OCI-M1 (cell line): Measurements from ENCODE around the gene NPHP3.

Experiments
- DNase-seq: peaks from one replicate; lab custom pipeline; 2025; lab: John Stamatoyannopoulos, UW

Gene NPHP3

DNA sequence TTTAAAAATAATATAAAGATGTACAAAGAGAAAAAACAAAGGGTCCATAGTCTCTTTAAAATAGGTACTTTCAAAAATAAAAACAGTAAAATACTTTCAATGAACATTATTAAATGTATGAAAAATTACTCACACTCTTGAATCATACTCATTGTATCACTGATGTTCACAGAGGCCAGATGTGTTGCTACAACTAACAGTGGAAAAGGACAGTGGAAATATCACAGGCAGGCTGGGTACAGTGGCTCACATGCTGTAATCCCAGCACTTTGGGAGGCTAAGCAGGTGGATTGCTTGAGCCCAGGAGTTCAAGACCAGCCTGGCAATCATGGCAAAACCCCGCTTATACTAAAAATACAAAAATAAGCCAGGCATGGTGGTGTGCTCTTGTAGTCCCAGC is 26.8 kb downstream of the NPHP3 start:
- DNase-seq, result no peak

DNA sequence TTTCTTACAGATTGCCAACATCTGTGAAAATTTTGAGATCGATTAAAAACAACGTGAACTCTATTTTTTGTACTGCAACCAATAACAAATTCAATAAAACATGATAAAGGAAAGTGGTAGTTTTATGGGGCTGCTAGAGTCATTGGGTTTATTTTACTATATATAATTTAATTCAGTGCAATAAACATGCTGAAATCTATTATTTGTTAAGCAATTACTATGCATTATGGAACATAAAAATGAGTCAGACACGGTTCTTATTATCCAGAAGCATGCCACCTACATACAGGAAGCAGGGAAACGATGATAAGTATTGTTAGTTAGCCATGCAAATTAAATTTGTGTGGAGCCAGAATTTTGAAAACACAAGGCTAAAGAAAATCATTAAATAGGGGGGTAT is 27.2 kb downstream of the NPHP3 start:
- no peak for DNase-seq

DNA sequence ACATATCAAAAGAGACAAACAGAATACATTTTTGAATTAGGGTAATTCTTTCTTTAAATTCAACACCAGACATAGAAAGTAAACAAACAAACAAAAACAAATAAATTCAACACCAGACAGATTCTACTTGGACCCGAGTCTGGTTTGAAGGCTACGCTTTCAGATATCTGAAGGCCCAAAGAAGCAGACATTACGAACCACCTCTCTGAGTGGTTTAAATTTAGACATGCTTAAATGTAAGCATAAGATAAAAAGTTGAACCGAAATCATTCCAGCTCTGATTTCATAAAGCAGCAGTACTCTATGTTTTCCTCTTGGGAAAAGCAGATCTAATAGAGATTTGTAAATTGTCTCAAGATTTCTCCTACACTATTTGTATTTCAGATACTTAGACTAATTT is 32.2 kb downstream of the NPHP3 start:
- DNase-seq, result no peak

DNA sequence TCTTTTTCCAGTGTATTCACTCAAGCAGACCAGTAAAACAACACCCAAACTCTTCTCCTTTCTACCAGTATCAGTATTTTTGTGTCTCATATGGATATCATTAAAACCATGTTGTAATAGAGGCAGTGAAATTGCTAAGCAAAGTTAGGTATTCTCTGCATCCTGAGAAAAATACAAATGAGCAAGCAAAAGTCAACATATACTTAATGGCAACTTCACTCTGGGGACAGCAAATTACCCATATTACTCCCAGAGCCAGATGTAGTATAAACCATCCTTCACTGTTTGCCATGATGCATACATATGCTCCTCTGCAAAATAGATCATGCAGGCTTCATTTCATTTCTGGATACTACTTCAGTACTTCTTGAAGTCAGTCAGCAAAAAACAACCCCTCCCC is 40.0 kb downstream of the NPHP3 start:
- DNase-seq, result no peak

DNA sequence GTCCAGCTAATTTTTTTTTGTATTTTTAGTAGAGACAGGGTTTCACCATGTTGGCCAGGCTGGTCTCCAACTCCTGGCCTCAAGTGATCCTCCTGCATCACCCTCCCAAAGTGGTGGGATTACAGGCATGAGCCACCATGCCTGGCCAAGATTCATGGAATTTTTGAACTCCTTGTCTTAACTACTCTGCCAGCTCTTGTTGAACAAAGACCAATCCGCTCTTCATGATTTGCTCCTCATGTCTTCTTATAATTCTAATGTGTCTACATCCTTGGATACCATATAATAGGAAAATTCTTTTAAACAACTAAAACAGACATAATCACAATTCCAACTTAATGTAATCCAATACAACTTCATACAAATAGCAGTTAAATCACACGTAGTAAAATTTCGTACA is 40.8 kb downstream of the NPHP3 start:
- no peak for DNase-seq

DNA sequence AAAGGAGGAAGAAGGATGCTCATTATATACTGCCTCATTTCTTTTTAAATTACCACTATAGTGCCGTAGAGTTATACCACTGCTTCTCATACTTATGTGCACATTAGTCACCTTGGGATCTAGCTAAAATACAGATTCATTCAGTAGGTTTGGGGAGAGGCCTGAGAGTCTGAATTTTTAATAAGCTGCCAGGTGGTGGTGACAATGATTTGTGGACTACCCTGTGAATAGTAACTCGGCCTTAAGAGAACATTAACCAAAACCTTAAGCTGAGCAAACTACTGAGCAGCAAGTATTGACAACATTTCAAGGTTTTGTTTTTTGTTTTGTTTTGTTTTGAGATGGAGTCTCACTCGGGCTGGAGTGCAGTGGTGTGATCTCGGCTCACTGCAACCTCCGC is 42.3 kb downstream of the NPHP3 start:
- no peak for DNase-seq

DNA sequence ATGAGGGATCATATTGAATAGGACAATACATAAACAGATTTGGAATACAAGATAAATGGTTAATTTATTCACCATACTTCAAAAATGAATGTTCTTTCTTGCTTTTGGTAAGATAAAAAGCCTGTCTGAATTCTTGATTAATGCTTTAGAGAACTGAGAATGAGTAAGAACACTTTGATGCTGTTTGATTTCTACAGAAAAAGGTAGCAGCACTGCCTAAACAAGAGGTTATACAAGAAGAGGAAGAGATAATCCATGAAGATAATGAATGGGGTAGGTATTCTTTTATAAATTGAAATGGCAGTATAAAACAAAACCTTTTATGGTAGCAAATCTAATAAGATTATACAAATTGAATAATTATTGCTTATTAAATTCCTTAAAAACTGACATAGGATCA is 46.8 kb downstream of the NPHP3 start:
- no peak for DNase-seq

DNA sequence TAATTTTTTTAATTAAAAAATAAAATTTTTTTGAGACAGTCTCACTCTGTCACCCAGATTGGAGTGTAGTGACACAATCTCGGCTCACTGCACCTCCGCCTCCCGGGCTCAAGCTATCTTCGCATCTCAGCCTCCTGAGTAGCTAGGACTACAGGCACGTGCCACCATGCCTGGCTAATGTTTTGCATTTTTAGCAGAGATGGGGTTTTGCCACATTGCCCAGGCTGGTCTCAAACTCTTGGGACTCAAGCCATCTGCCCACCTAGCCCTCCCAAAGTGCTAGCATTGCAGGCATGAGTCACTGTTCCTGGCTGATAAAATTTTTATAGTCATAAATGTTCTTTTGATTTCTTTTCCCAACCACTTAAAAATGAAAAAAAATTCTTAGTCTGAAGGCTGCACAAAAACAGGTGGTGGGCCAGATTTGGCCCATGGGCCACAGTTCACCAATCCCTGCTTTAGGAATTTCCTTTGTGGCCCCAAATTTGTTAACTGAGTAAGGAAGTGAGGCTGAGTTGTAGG is 52.9 kb downstream of the NPHP3 start:
- DNase-seq, result no peak

DNA sequence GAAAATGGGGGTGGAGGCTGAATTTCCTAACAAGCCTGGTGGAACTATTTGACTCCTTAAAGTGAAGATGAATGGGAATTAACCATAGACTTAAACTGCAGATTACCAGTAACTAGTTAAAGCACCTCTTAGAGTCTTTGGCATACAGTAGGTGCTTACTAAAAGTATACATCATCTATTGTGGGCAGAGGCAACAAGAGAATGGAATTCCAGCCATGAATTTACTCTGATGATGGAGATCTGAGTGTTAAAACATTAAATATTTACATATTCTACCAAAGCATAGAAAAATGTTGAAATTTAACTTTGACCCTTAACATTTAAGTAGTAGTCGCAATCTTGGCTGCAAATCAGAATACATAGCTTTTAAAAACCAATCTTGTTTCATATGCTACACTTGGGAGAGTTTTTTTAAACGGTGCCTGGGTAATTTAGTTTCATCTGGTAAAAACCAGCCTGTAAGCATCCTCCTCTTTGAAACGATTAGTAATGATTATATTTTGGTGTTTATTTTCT is 56.9 kb downstream of the NPHP3 start:
- DNase-seq, result no peak

DNA sequence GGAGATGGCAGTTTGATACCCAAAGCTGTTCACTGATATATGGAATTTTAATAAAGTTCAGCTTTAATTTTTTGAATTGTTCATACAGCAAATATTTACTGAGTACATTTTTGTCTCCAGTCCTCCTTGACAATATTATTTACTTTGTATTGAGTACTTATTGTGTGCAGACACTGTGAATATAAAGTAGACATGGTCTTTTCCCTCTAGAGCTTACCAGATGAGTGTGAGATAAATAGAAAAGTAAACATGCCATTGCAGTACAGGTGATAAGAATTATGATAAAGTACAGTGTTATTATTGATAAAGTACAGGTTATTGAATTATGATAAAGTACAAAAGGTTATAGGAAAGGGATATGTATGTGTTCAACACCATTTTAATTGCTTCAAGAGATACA is 60.0 kb downstream of the NPHP3 start:
- no peak for DNase-seq

DNA sequence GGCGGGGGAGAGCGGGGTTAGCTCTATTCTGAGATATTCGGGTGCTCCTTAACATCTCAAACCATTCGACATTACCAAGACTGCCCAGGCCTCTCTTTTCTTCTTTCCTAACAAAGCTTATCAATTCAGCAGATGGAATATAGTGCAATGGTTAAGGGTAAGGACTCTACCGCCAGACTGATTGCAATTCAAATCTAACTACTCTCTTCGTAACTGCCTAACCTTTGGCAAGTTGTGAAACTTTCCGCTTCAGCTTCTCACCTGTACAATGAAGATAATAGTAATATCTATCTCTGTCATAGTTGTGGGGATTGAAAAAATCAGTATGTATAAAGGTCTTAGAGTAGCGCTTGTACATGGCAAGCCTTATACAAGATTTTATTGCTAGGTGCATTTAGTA is 61.1 kb downstream of the NPHP3 start:
- peak; percentile 46 for DNase-seq

DNA sequence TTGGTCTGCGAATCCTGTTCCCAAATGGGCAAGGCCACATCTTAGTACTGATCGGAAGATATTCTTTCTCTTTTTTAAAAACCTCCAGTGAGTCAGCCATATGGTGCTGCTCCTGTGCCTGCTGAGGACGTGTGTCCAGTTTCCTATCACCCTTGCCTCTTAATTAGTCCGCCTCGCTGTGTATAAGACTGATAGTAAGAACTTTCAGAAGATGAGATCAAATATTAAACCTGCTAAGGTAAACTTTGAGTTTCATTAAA is 61.5 kb downstream of the NPHP3 start:
- DNase-seq, result no peak

DNA sequence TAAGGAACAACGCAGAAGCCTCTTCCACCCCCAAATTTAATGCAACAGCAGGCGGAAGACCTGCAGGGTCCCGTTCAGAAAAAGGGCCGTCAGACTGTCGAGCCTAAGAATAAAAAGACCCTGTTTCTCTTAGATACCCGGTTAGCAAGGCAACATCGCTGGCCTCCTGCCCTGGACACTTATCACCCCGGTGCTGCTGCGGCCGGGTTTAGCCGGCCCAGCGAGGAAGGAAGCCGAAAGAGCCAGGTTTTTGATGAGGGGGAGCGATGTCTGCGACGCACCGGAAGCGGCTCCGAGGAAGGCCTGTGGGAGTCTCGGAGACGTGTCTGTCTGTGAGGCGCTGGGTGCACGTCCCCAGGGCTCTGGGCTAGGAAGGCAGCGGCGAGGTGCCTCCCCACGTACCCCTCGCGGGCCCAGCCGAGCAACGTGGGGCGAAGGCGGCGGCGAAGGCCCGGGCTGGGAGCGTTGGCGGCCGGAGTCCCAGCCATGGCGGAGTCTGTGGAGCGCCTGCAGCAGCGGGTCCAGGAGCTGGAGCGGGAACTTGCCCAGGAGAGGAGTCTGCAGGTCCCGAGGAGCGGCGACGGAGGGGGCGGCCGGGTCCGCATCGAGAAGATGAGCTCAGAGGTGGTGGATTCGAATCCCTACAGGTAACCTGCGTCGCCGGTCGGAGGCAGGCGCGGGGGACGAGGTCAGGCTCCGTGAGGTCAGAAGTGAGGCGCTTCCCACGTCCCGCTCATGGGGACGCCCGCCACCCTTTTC is 62.0 kb downstream of the NPHP3 start, which contains the start of gene UBA5:
Gene UBA5, plus strand, starts transcription at position 278 of the 759 bp plus-strand sequence. Its CDS starts 209 bp downstream, at position 487.
- DNase-seq, result peak; percentile 88

DNA sequence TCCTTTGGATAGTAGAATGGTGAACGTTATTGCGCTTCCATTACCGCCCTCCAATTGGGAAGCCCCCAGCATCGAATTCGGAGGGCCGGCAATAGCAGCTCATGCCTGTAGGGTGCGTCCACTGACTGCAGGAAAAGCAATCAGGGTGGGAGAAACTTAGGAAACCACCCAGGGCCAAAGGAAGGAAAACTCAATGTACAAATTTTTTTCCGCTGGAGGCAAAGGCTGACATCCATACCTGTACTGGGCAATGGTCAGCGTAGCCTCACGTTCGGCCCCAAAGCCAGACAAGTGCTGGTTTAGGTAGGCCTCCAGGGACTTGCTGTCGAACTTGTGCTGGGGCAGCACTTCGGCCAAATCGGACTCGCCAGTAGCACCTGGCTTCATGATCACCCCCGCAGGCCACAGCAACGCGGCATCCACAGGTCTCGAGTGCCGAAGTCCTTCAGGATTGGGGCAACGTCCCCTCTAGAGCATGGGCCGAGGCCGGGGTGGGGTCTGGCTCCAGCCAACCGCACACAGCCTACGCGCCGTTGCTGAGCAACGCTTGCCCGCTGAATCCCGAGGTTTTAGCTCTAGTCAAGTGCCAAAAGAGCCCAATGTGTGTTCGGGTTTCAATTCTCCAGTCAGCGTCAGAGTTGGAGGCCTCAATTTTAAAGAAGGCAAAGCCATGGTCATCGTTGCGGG is 62.7 kb downstream of the NPHP3 start, which contains the start of gene ACAD11:
Gene ACAD11, minus strand, starts transcription at position 445 of the 687 bp plus-strand sequence. Its CDS starts 58 bp downstream, at position 387.
- DNase-seq, result peak; percentile 80

DNA sequence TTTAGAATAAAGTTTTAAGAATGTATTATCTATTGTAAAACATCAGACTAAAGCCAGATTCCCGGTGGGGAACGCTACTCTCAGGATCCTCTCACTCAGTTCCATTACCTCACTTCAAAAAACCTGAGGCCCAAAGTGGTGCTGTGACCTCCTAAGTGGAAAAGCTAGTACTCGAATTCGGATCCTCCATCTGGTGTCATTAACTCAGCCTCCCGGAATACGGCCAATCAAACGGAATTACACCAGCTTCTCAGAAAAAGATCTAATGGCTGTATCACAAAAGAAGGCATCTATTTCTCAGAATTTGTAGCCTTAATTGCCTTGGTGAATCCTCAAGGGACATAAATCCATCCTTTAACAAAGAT is 63.2 kb downstream of the NPHP3 start:
- DNase-seq, result no peak

DNA sequence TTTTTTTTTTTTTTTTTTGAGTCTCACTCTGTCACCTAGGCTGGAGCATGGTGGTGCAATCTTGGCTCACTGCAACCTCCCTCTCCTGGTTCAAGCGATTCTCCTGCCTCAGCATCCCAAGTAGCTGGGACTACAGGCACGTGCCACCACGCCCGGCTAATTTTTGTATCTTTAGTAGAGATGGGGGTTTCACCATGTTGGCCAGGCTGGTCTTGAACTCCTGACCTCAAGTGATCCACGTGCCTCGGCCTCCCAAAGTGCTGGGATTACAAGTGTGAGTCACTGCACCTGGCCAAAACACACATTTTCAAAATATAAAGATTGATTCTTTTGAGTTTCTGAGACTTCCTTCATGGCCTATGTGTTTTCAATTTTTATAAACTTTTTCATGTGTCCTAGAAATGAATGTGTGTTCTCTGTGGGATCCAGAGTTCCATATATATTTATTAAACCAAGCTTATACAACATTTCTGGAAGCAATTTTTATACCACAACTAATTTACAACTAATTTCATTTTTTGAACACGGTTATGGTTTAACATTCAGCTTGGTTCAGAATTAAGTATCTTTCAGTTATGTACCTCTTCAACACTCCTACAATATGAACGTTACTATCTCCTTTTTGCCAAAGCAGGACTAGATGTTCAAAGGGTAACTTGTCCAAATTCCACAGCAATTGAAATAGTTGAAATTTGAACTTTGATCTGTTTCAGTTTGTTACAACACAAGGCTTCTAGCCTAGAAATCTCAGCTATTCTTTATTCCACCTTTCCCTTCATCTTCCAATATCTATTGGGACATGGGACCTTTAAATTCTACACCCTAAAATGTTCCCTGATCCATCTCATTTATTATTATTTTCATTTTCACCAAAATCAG is 64.1 kb downstream of the NPHP3 start:
- DNase-seq, result no peak

DNA sequence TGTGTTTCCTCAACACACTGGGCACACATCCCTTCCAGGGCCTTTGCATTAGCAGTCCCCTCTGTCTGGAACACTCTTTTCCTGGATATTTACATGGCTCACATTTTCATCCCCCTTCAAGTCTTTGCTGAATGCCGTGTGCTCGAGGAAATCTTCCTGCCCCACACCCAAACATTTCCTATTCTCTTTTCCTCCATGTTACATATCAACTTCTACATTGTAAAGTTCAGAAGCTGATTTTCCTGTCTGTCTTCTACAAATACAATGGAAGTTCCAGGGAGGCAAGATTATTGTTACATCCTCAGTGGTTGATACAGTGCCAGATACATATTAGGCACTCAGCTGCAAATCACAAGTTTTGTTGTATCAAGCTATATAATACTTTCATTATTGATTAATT is 66.7 kb downstream of the NPHP3 start:
- DNase-seq, result no peak

DNA sequence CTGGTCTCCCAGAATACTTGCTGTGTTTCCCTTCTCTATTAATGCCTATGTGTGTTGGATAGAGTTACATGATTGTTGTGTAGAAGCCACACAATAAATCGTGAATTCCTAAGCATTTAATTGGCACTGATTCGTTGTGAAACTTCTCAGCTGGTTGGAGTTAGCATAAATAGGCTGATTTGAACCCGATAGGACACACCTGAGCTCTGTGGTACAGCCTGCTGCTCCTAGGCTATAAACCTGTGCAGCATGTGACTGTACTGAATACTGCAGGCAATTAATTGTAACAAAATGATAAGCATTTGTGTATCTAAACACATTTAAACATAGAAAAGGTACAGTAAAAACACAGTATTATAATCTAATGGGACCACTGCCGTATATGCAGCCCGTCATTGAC is 67.5 kb downstream of the NPHP3 start:
- no peak for DNase-seq

DNA sequence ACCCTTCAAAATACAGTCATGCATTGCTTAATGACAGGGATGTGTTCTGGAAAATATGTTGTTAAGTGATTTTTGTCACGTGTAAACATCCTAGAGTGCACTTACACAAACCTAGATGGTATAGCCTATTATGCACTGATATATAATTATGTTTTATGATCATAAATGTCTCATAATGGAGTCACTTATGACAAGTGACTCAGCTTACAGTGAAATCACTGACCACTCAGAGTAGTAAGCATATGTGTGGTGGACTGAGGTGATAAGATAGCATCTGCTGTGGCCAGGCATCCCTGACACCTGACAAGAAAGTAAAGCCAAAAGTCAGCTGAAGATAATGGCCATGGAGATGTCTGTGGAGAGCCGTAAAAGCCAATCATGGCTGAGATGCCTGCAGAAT is 68.0 kb downstream of the NPHP3 start:
- peak; percentile 20 for DNase-seq

DNA sequence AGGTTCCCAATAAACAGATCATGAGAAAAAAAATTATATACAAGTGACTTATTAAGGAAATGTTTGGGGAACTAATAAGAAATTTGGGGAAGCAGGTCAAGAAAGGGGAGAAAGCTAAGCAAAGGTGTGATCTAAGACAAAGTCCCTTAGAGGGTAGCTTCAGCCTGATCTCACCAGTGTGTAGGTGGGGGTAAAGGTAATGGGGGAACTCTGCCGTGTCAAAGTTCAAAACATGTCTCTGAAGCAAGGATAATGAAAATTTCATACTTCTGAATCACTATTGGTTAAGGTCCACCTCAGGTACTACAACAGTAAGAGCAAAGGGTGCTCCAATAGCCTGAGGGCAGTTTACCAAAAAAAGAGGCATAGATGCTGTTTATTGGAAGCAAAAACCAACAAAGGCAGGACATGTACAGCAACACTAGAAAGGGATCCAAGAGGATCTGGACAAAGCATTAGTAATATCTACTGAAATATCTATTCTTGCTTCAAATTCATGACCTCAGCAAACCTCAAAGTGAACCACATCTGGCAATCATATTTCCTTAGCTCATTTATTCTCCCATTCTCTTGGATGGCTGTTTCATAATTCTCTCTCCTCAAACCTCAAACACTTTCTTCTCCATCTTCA is 69.5 kb downstream of the NPHP3 start:
- DNase-seq, result no peak

DNA sequence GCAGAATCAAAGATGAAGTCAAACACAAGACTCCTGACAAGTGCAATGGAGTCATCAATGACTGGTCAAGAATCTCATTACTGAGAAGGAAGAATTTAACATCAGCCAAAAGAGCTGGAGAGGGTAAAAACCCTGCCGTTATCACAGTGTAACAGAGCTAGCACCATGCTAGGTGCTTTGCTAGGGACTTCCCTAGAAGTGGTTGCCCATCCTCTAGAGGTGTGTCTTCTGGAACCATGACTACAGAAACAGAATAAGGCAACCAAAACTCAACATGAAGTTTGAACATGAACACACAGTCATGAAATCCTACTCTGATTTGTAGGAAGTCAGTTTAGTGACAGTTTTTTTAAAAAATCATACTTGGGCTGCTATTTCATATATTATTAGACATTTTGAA is 72.1 kb downstream of the NPHP3 start:
- DNase-seq, result no peak

DNA sequence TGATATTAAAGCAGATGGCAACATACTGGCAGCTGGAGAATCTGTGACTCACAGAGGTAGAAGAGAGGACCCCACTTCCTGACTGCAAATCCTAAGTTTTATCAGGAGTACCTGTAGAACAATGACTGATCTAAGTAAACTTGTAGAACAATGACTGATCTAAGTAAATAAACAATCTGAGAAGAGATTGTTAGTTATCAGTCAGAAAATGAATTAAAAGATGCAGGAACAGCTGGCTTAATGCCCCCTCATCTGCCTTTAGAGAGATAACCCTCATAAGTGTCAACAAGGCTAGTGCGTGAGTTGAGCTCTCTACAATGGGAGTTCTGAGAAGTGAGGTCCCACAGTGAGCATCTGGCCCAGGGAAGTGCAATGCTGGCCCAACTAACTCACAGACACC is 77.2 kb downstream of the NPHP3 start:
- no peak for DNase-seq
